HG03045 (cell line): ENCODE results near the gene FPR2.
"Not testable (repeated sequence)": the region's sequence is repeated elsewhere in the genome, so short reads cannot be mapped to it uniquely, and the experiment has no call there.

Experiments used
- ATAC-seq: cut with Tn5 transposase; IDR thresholded peaks from one replicate; pipeline ENCODE4 v1.9.1; 2021; ENCODE audit warnings: mild to moderate bottlenecking, moderate library complexity; ENCODE audit not compliant: unreplicated experiment

Gene FPR2

GRCh38 chr19:51739466-51740213 is 21.3 kb upstream of the FPR2 start:
- no peak for ATAC-seq

GRCh38 chr19:51740356-51740755 is 20.6 kb upstream of the FPR2 start:
- ATAC-seq: no peak

- ATAC-seq: no peak
These were observed 18.2 kb upstream of the FPR2 start for GRCh38 chr19:51742789-51743188.

- ATAC-seq: no peak
These were observed 17.6 kb upstream of the FPR2 start for GRCh38 chr19:51743405-51743804.

GRCh38 chr19:51746731-51747130 is 14.2 kb upstream of the FPR2 start:
- ATAC-seq: no peak

GRCh38 chr19:51749979-51750378 is 11.0 kb upstream of the FPR2 start:
- no peak for ATAC-seq

GRCh38 chr19:51750400-51751094 is 10.4 kb upstream of the FPR2 start:
- no peak for ATAC-seq

GRCh38 chr19:51751655-51752054 is 9.3 kb upstream of the FPR2 start, which contains the start of gene FPR1:
FPR1 (minus strand) TSS chr19:51751878; CDS start chr19:51746994, 4,884 bp downstream.
- no peak for ATAC-seq

- ATAC-seq: no peak
These were observed 6.9 kb upstream of the FPR2 start for GRCh38 chr19:51754109-51754508.

GRCh38 chr19:51754770-51755169 is 6.2 kb upstream of the FPR2 start:
- no peak for ATAC-seq

GRCh38 chr19:51755571-51755970 is 5.4 kb upstream of the FPR2 start:
- no peak for ATAC-seq

- no peak for ATAC-seq
These were observed 716 bp downstream of the FPR2 start for GRCh38 chr19:51761696-51762095.

GRCh38 chr19:51765086-51765485 is 4.1 kb downstream of the FPR2 start:
- ATAC-seq: no peak

- no peak for ATAC-seq
These were observed 5.5 kb downstream of the FPR2 start for GRCh38 chr19:51766461-51766860.

GRCh38 chr19:51771376-51772130 is 10.6 kb downstream of the FPR2 start:
- no peak for ATAC-seq

GRCh38 chr19:51772977-51773376 is 12.0 kb downstream of the FPR2 start:
- ATAC-seq: no peak

- ATAC-seq: not testable (repeated sequence)
These were observed 15.6 kb downstream of the FPR2 start for GRCh38 chr19:51776561-51776960.

GRCh38 chr19:51777570-51778462 is 16.8 kb downstream of the FPR2 start:
- ATAC-seq: no peak

GRCh38 chr19:51779181-51779580 is 18.2 kb downstream of the FPR2 start:
- ATAC-seq: no peak

- ATAC-seq: no peak
These were observed 18.7 kb downstream of the FPR2 start for GRCh38 chr19:51779703-51780102.

- ATAC-seq: no peak
These were observed 19.3 kb downstream of the FPR2 start for GRCh38 chr19:51780270-51780669.
